GM18505 (cell line): ENCODE results near the gene GLT1D1.

ENCODE experiments used
- ATAC-seq: cut with Tn5 transposase; IDR thresholded peaks from one replicate; pipeline ENCODE4 v1.9.1; 2021; ENCODE audit not compliant: unreplicated experiment
- POLR2A ChIP-seq: IDR thresholded peaks from 4 replicates; pipeline ENCODE4 v1.6.1; 2011; ENCODE audit warnings: borderline replicate concordance; ENCODE audit not compliant: insufficient read depth, insufficient read length; ENCODE audit errors: extremely low read depth

Gene GLT1D1

GRCh38 chr12:128980623-128981022 is 127.3 kb downstream of the GLT1D1 start:
- no peak for ATAC-seq
- TF ChIP-seq POLR2A: no peak

- no peak for ATAC-seq
- TF ChIP-seq POLR2A: no peak
These were observed 128.8 kb downstream of the GLT1D1 start for GRCh38 chr12:128981971-128982533.

DNA sequence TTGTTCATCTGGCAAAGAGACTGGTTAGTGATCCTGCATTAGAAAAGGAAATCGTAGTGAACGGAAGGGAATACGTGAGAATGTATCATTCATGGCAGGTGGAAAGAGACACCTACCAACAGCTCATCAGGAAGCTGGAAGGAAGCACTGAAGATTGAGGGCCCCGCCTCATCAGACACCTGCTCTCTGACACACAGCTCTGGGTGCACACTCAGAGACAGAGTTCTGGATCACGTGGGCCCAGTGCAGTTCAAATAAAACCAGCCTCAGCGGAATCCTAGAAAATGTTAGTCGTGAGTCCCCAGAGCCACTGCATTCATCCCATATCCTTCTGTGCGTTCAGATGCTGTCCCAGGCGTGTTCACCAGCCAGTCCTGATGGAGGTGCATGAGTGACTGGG is 129.7 kb downstream of the GLT1D1 start:
- no peak for TF ChIP-seq POLR2A
- no peak for ATAC-seq

- no peak for TF ChIP-seq POLR2A
- ATAC-seq: no peak
These were observed 130.1 kb downstream of the GLT1D1 start for GRCh38 chr12:128983371-128983770.

GRCh38 chr12:128986957-128987356 is 133.7 kb downstream of the GLT1D1 start:
- no peak for ATAC-seq
- no peak for TF ChIP-seq POLR2A

DNA sequence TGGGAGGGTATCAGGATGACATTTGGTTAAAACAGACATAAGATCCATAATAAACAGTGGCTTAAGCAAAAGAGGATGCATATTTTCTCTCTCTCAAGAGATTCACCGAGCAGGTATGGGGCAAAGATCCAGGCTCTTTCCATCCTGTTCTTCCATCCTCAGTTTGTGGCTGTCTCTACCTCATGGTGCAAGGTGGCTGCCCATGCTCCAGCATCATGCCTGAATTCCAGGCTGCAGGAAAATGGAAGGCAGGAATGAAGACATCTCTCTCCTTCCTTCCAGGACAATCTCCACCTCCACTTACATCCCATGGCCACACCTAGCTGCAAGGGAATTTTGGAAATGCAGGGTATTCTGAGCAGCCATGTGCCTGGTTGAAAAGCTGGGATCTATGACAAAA is 136.0 kb downstream of the GLT1D1 start:
- no peak for TF ChIP-seq POLR2A
- no peak for ATAC-seq

GRCh38 chr12:128991716-128992115 is 138.4 kb downstream of the GLT1D1 start:
- ATAC-seq: no peak
- TF ChIP-seq POLR2A: no peak

DNA sequence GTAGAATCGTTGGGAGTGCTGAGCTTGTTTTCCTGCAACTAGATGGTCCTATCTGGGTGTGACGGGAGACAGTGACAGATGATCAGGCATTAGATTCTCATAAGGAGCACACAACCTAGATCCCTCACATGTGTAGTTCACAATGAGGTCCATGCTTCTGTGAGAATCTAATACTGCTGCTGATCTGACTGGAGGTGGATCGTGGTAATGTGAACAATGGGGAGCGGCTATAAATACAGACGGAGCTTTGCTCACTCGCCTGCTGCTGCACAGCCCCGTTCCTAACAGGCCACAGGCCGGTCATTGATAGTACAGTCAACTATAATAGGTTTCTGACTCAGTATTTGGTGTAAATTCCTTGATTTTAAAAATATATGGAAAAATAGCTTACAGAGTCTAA is 138.8 kb downstream of the GLT1D1 start:
- ATAC-seq: no peak
- TF ChIP-seq POLR2A: no peak

DNA sequence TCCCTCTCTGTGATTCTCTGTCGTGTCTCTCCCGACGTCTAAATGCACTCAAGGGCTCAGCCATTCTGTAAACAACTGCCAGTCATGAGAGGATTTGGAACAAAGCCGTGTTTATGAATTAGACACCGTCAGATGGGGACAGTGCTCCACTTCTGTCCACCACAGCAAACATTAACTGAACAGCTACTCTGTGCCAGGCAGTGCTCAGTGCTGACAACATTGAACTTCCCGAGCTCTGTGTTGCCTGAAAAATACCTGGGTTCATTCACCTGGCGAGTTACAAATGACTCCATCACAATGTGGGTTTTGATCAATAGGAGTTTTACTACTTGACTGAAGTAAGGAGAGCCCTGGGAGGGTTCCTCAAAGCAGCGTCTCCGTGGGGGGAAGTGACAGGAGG is 139.3 kb downstream of the GLT1D1 start:
- TF ChIP-seq POLR2A: no peak
- ATAC-seq: no peak

DNA sequence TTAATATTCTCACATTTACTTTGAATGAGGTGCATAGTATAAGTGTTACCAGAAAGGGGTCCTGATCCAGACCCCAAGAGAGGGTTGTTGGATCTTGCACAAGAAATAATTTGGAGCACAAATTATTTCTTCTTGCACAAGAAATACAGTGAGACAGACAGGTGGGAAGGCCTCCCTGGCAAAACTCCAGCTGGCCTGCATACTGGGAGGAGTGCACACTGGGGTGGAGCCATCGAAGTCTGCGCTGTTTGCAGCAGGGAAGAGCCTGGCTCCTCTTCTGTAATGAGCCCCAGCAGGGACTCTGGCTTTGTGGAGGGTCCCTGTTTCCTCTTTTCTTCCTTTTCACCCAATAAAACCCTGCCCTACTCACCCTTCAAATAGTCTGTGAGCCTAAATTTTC is 141.6 kb downstream of the GLT1D1 start:
- no peak for ATAC-seq
- TF ChIP-seq POLR2A: no peak

GRCh38 chr12:128995619-128996018 is 142.3 kb downstream of the GLT1D1 start:
- no peak for ATAC-seq
- TF ChIP-seq POLR2A: no peak

DNA sequence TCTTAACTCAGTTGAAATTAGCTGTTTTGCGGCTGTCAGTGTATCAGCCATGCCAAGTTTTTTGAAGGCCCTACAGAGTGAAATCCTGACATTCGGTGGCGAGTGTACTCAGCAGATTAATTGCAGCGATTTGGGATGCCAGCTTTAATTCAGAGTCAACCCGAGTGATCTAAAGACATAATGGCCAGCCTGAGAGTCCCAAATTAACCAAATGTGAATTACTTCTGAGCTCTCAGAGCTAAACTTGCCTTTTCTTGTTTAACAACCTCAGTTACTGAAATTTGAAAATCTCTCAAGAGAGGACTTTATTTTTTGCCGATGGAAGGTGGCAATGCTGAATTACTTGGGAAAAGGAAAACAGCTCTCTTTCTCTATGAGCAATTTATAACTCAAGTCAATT is 148.5 kb downstream of the GLT1D1 start:
- no peak for ATAC-seq

DNA sequence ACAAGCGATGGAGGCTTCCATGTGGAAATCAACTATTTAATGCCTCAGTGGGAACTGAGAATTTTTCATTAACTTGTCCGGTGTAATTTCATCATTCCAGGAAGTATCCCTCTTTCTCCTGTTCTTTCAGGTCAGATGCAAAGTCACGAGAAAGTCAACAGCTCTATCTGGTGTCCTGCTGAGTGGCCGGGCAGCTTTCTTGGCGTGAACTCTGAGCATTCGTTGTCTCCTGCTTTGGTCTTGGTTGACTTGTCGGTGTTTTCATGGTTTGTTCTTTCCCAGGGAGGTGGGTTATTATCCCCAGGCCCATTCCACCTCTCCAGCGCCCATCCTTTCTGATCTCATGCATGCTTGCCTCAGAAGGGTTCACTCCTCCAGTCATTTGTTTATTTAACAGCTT is 149.1 kb downstream of the GLT1D1 start:
- TF ChIP-seq POLR2A: no peak
- no peak for ATAC-seq

More for the DNA sequence above, 148.5 kb downstream of the GLT1D1 start:
- no peak for TF ChIP-seq POLR2A

DNA sequence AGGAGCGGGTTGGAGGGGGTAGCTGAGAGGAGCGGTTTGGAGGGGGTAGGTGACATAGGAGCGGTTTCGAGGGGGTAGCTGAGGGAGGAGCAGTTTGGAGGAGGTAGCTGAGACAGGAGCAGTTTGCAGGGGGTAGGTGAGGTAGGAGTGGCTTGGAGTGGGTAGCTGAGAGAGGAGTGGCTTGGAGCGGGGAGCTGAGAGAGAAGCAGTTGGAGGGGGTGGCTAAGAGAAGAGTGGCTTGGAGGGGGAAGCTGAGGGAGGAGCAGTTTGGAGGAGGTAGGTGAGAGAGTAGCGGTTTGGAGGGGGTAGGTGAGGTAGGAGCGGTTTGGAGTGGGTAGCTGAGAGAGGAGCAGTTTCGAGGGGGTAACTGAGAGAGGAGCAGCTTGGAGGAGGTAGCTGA is 152.1 kb downstream of the GLT1D1 start:
- no peak for ATAC-seq
- TF ChIP-seq POLR2A: no peak

DNA sequence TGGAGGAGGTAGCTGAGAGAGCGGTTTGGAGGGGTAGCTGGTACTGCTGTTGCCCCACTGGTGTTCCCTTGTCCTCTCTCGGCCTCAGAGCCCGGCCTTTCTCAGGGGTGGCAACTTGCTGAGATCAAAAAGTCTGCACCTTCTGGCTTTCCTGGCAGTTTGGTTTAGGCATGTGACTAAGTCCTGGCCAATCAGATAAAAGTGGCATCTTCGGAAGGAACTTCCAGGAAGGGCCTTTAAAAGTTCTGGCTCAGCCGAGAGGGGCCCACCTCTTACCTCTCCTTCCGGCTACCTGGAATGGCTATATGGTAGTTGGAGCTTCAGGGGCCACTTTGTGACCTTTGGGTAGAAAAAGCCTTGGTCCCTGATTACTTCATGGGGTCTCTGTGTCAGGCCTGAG is 152.6 kb downstream of the GLT1D1 start:
- no peak for TF ChIP-seq POLR2A
- ATAC-seq: no peak

DNA sequence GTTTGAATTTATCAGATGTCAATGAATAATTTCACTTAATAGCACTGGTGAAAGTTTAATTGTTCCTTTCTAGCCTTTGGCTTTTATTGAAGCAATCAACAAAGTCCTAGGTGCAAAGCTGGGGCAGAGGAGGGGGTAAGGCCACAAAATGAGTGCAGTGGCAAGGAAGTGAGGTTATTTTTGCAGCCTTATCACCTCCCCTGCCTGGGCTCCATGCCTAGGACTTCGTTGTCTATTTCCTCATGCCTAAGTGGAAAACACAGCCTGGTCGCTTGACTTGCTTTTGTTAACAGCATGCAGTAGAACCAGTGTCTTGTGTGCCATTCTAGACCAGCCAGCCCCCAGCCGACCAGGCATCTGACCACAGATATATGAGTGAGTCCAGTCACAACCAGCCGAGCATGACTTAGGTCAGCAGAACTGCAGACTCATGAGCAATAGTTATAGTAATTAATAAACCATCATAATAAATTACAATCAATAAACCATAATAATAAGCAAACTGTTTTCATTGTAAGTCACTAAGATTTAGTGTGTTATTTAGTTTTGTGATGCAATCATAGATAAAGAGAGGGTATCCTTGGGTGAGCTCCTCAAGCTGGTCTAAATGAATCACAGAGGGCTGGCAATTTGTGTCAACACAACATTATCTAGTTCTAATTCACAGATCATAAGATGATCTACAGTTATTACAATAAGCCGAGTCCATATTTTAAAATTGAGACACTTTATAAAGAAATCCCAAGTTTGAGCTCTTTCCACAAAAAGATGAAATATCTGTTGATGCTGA is 156.8 kb downstream of the GLT1D1 start:
- ATAC-seq: no peak
- TF ChIP-seq POLR2A: no peak

- ATAC-seq: no peak
- TF ChIP-seq POLR2A: no peak
These were observed 162.9 kb downstream of the GLT1D1 start for GRCh38 chr12:129016159-129016558.
